ENCODE measurements around the gene ZRANB2. TPM values are rescaled to one million over a fixed set of nuclear protein-coding genes. Genes with fewer than 3 reads are reported as not detected.

Gene ZRANB2
- polyA plus RNA-seq, 1 donor (not counting 4 experiments of a cell fraction or from before 2014, with no cell fraction given): 92.3 TPM

- no peak for FAIRE-seq
- dilution Hi-C loops (cut with MboI; ENCODE audit: extremely low pct_ligation_motif_present, low sequenced_read_pairs): no loop called here
- peaks cover 31% of the 10 kb centered on the region for H3K79me2 ChIP-seq (ENCODE audit: control insufficient read depth, insufficient read depth, low read length)
Measured at GRCh38 chr1:71072273-71072672, 8.6 kb downstream of the ZRANB2 start.

GRCh38 chr1:71071720-71072119 lies 9.1 kb downstream of the ZRANB2 start:
- Histone ChIP-seq H3K4me1 (ENCODE audit: control insufficient read depth, extremely low read depth, insufficient read depth, low read length) (no peaks in the 10 kb centered on the region), H3K4me3 (ENCODE audit: control insufficient read depth in 2 of 3, extremely low read depth in 1 of 3, insufficient read depth in 2 of 3, low read depth in 1 of 3, low read length in 3 of 3) (no peak overlapping the region), H3K79me2 (ENCODE audit: control insufficient read depth, insufficient read depth, low read length) (peaks cover 28% of the 10 kb centered on the region), H3K9ac (ENCODE audit: control insufficient read depth, extremely low read depth, insufficient read depth, low read length) (no peak overlapping the region), H3K36me3 (ENCODE audit: control insufficient read depth in 2 of 2, extremely low read depth in 1 of 2, insufficient read depth in 2 of 2, low read length in 2 of 2) (peaks cover 19 to 20% of the 10 kb centered on the region in 2 experiments), H2AFZ (ENCODE audit: control insufficient read depth, low read length) (no peak overlapping the region), H3K27me3 (ENCODE audit: control insufficient read depth, extremely low read depth, insufficient read depth, low read length) (no peaks in the 10 kb centered on the region), H3K4me2 (ENCODE audit: control insufficient read depth, extremely low read depth, insufficient read depth, low read depth, low read length) (no peak overlapping the region), H3K9me1 (ENCODE audit: control insufficient read depth, extremely low read depth, insufficient read depth, low read length) (no peaks in the 10 kb centered on the region), H4K20me1 (ENCODE audit: control insufficient read depth, extremely low read depth, insufficient read depth, low read length) (no peaks in the 10 kb centered on the region), H3K9me3 (ENCODE audit: control insufficient read depth, low read depth, low read length) (no peaks in the 10 kb centered on the region), H3K27ac (ENCODE audit: control insufficient read depth, insufficient read depth, low read length) (no peak overlapping the region)
- no peak for TF ChIP-seq CTCF (optimal IDR thresholded peaks at IDR 0.05 in 1 of 3, IDR thresholded peaks at IDR 0.05 in 1 of 3, conservative IDR thresholded peaks at IDR 0.05 in 1 of 3; ENCODE audit: extremely low read depth in 1 of 3, insufficient read depth in 2 of 3, low read length in 3 of 3)
- no peak for TF ChIP-seq EZH2 (IDR thresholded peaks at IDR 0.05; ENCODE audit: low read length)
- no peak for DNase-seq (ENCODE audit: low read depth, low spot score)
- no peak for FAIRE-seq
- dilution Hi-C loops (cut with MboI; ENCODE audit: extremely low pct_ligation_motif_present, low sequenced_read_pairs): no loop called here

More at GRCh38 chr1:71072273-71072672, 8.6 kb downstream of the ZRANB2 start:
- Histone ChIP-seq H3K4me2 (ENCODE audit: control insufficient read depth, extremely low read depth, insufficient read depth, low read depth, low read length) (no peak overlapping the region), H3K9me3 (ENCODE audit: control insufficient read depth, low read depth, low read length) (no peaks in the 10 kb centered on the region), H3K27ac (ENCODE audit: control insufficient read depth, insufficient read depth, low read length) (no peak overlapping the region), H3K36me3 (ENCODE audit: control insufficient read depth in 2 of 2, extremely low read depth in 1 of 2, insufficient read depth in 2 of 2, low read length in 2 of 2) (peaks cover 20 to 21% of the 10 kb centered on the region in 2 experiments), H3K9me1 (ENCODE audit: control insufficient read depth, extremely low read depth, insufficient read depth, low read length) (no peaks in the 10 kb centered on the region), H3K4me3 (ENCODE audit: control insufficient read depth in 2 of 3, extremely low read depth in 1 of 3, insufficient read depth in 2 of 3, low read depth in 1 of 3, low read length in 3 of 3) (no peak overlapping the region), H4K20me1 (ENCODE audit: control insufficient read depth, extremely low read depth, insufficient read depth, low read length) (no peaks in the 10 kb centered on the region), H3K27me3 (ENCODE audit: control insufficient read depth, extremely low read depth, insufficient read depth, low read length) (no peaks in the 10 kb centered on the region), H3K4me1 (ENCODE audit: control insufficient read depth, extremely low read depth, insufficient read depth, low read length) (no peaks in the 10 kb centered on the region), H3K9ac (ENCODE audit: control insufficient read depth, extremely low read depth, insufficient read depth, low read length) (no peak overlapping the region), H2AFZ (ENCODE audit: control insufficient read depth, low read length) (no peak overlapping the region)
- no peak for TF ChIP-seq EZH2 (IDR thresholded peaks at IDR 0.05; ENCODE audit: low read length)
- TF ChIP-seq CTCF (optimal IDR thresholded peaks at IDR 0.05 in 1 of 3, IDR thresholded peaks at IDR 0.05 in 1 of 3, conservative IDR thresholded peaks at IDR 0.05 in 1 of 3; ENCODE audit: extremely low read depth in 1 of 3, insufficient read depth in 2 of 3, low read length in 3 of 3): no peak
- DNase-seq (ENCODE audit: low read depth, low spot score): no peak
